Stimulated activated CD8-positive, alpha-beta memory T cell treated with anti-CD3 and anti-CD28 coated beads, Interleukin-15, amount 100 ng/mL, for 4 hours (primary cell): Measurements from ENCODE around the gene APOBR.
"Not testable (repeated sequence)": the region's sequence is repeated elsewhere in the genome, so short reads cannot be mapped to it uniquely, and the experiment has no call there.

ENCODE experiments used
- DNase-seq, 2 donors: peaks; one replicate each; pipeline ENCODE4 v3.0.0-alpha.2; 2020; ENCODE audit warnings: low read depth in 2 of 2

Gene APOBR

DNA sequence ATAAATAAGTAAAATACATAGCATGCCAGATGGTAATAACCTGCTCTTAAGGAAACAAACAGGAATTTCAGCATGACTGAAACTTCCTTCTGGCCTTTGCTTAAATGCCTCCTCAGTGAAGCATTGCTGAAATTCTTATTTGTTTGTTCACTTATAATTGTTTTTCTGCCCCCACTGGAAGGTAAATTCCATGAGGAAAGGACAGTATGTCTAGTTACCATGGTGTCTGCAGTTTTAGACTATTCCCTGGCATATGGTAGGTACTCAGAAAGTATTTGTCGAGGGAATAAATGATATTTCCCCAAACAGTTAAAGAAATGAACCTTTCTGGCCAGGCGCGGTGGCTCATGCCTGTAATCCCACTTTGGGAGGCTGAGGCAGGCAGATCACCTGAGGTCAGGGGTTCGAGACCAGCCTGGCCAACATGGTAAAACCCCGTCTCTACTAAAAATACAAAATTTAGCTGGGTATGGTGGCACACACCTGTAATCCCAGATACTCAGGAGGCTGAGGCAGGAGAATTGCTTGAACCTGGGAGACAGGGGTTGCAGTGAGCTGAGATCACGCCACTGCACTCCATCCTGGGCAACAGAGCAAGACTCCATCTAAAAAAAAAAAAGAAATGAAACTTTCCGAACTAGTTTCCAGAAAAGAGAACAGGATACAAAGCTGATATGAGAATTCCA is 32.8 kb downstream of the APOBR start:
- DNase-seq, result not testable (repeated sequence)

- DNase-seq, result no peak
These were observed 33.5 kb downstream of the APOBR start for GRCh38 chr16:28527985-28528384.

GRCh38 chr16:28528463-28528867 is 34.0 kb downstream of the APOBR start:
- no peak for DNase-seq

DNA sequence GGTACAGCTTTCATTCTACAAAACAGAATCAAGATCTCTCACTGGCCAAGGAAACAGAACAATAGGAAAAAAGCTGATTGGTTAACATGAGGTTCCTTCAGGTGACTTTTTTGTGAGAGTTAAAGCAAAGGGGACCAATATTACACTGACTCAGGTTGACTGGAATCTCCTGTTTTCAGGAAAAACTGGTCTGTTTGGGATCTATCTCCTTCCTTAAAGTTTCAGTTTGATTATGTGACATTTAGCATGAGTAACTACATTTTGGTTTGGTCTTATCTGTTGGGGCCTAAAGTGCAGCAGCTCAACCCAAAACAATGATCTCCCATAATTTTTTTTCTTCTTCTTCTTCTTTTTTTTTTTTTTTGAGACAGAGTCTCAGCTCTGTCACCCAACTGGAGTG is 34.7 kb downstream of the APOBR start:
- DNase-seq, result no peak

GRCh38 chr16:28531777-28532744 is 37.6 kb downstream of the APOBR start:
- no peak for DNase-seq

DNA sequence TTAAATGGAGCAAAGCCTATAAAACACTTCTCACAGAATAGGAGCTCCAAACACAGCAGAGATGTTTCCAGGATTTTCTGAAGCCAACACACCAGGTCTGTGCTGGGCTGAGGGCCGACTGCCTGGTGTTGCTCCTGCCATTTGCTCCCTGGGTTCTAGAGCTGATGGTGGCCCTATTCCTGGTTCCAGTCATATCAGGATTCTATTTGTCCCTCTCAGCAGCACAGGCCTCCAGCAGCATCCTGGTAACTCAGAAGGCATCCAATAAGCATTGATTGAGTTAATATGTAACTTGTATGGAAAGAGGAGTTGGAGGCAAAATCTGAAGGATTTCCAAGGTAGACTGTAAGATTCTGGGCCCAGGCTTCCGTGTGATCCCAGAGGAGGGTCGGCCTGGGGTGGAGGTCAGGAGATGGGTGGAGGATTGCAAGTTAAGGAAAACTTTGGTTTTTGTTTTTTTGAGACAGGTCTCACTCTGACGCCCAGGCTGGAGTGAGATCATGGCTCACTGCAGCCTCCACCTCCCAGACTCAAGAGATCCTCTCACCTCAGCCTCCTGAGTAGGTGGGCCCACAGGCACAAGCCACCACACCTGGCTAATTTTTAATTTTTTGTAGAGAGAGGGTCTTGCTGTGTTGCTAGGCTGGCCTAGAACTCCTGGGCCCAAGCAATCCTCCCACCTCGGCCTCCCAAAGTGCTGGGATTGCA is 38.7 kb downstream of the APOBR start:
- DNase-seq, result no peak

DNA sequence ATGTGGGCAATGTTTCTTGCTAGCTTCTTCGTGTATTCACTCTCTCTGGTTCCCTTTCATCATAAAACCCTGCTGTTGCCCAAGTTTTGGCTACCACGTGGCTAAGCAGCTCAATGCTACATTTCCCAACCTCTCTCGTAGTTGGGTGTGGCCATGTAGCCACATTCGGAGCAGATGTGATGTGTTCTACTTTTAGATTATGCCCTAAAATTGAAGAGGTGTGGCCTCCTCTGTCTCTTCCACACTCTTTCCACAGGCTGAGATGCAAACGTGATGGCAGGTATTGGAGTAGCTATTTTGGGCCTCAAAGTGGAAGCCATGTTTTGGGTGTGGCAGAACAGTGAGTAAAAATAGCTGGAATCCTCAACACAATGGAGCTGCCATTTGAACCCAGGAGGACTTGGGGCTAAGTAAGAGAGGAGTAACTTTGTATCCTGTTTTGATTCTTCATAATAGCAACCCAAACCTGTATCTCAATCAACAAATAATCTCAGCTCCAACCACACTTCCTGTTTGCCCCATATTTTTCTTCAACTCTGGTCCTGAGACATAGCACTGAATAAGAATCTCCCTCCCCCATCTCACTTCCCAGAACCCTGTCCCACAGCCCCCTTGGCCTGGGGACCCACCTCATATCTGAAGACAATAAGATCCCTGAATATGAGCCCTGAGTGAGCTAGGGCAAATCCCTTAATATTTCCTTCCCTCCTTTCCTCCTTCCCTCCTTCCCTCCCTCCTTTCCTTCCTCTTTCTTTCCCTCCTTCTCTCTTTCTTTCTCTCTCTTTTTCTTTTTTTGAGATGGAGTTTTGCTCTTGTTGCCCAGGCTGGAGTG is 40.3 kb downstream of the APOBR start:
- no peak for DNase-seq

- no peak for DNase-seq
These were observed 42.6 kb downstream of the APOBR start for GRCh38 chr16:28537076-28537475.

DNA sequence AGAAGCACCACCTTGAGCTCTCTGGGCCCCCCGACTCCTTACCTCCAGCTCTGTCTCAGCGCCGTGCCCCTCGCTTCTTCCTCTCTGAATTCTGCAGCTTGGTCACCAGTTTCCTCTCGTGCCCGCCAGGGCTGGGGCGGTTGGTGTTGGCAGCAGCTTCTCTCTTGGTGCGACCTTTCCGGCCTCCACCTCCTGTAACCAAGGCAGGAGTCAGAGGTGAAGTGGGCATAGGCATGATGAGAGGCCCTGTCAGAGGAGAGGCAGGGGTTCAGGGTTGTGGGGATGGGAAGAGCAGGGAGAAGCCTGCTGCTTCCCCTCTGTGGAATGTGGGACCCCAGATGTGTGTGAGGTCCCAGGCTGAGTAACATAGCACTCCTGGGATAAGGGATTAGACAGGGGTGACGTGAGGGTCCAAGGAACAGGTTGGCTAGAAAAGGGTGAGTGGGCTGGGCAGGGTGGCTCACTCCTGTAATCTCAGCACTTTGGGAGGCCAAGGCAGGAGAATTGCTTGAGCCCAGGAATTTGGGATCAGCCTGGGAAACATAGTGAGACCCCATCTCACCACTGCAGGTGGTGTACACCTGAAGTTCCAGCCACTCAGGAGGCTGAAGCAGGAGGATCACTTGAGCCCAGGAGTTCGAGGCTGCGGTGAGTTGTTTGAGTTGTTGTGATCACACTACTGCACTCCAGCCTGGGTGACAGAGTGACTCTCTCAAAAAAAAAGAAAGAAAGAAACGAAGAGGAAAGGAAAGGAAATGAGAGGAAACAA is 43.7 kb downstream of the APOBR start:
- no peak for DNase-seq

- DNase-seq, result no peak
These were observed 44.5 kb downstream of the APOBR start, which contains the start of gene NUPR1 for GRCh38 chr16:28538733-28539596. Gene NUPR1, minus strand, starts transcription at chr16:28538974. Its CDS starts 67 bp downstream, at chr16:28538907.

GRCh38 chr16:28540346-28540745 is 45.9 kb downstream of the APOBR start:
- DNase-seq, result no peak

DNA sequence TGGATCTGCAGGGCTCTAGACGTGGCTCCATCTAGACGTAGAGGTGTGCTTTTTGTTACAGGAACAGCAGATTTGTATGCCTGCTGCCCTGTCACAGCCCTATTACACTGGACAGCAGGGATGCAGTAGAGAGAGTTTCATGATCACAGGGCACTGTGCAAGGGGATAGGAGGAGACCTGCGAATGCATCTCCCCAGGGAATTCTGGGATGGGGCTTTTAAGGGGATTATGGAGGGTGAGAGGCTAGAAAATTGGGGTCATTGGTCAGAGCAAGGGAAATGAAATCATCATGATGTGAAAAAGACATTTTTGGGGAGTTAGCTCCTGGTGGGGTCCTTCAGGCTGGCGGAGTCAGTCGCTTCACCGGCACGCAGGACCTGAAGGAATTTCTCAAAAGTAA is 48.2 kb downstream of the APOBR start:
- no peak for DNase-seq

GRCh38 chr16:28543072-28543471 is 48.6 kb downstream of the APOBR start:
- no peak for DNase-seq

DNA sequence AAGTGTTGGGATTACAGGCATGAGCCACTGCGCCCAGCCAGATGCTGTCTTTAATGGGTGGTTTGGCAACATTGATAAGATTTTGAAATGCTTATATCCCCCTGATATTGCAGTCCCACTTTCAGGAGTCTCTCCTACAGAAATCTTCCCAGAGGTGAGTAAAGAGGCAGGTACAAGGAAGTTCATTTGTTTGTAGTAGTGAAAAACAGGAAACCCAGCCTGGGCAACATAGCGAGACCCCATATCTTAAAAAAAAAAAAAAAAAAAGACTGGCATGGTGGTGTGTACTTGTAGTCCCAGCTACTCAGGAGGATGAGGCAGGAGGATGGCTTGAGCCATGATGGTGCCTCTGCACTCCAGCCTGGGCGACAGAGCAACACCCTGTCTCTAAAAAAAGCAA is 50.6 kb downstream of the APOBR start:
- DNase-seq, result no peak

DNA sequence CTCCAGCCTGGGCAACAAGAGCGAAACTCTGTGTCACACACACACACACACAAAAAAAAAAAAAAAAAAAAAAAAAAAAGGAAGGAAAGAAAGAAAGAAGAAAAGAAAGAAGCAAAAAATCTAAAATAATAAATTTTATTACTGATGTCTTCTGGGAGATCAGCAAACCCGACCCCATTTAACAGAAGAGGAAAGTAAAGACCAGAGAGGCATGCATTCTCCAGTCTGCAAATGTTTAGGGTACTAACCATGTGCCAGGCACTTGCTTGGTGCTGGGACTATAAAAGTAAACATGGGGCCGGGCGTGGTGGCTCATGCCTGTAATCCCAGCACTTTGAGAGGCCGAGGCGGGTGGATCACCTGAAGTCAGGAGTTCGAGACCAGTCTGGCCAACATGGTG is 51.5 kb downstream of the APOBR start:
- not testable (repeated sequence) for DNase-seq

DNA sequence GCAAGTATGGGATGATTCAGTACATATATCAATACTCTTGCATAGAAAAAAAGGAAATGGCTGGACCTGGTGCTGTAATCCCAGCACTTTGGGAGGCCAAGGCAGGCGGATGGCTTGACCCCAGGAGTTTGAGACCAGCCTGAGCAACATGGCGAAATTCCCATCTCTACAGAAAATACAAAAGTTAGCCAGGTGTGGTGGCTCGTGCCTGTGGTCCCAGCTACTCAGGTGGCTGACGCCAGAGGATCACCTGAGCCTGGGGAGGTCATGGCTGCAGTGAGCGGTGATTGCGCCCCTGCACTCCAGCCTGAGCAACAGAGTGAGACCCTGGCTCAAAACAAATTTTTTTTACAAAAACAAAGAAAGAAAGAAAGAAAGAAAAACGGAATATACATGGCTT is 52.2 kb downstream of the APOBR start:
- DNase-seq, result no peak

GRCh38 chr16:28548306-28548802 is 53.9 kb downstream of the APOBR start:
- no peak for DNase-seq
